Hematopoietic multipotent progenitor cell treated with erythropoietin and hydrocortisone succinate and interleukin-3 and kit ligand, for 8 days (in vitro differentiated cells): ENCODE results near the gene HOTAIR.

Source experiments
- DNase-seq: peaks from one replicate; pipeline ENCODE4 v3.0.0-alpha.2; 2015

The HOTAIR gene

DNA sequence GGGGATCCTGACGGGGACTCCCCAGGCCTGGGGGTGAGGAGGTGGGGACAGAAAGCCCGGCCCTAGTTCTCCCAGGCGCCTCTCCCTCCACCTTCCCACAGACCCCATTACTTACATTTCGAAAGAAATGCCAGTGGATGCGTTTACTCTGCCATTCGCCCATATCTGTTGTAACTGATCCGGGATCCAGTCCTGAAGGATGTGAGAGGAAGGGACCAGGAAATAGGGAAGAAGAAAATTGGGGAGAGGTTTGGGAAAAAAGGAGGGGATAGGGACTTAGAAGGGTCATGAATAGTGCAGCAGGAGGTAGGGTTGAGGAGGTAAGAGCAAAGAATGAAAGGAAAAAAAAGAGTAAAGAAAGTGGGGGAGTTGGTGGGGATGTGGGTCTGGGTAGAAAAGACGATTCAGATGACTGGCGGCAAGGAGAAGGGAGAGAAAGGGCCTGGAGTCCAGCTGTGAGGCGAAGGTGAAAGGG, 18.9 kb downstream of the HOTAIR start:
- no peak for DNase-seq

DNA sequence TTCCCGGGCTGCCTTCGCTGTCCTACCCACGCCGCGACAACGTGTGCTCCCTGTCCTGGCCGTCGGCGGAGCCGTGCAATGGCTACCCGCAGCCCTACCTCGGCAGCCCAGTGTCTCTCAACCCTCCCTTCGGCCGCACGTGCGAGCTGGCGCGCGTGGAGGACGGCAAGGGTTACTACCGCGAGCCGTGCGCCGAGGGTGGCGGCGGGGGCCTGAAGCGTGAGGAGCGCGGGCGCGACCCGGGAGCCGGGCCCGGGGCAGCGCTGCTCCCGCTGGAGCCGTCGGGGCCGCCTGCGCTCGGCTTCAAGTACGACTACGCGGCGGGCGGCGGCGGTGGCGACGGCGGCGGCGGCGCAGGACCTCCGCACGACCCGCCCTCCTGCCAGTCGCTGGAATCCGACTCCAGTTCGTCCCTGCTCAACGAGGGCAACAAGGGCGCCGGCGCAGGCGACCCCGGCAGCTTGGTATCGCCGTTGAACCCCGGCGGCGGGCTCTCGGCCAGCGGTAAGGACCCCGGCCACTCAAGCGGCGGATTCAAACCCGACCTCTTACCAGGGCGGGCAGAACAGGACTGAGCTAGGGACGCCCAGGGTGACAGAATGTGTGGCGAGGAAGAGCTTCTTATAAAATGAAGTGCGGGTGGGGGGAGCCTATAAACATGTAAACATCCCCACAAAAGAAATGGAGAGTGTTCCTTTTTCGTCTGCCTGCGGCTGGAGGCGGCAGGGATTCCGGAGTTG, 19.5 kb downstream of the HOTAIR start:
- DNase-seq, result no peak

- DNase-seq, result no peak
These were observed 20.1 kb downstream of the HOTAIR start, which contains the start of gene HOXC12 for GRCh38 chr12:53954694-53955035. TSS of gene HOXC12 (plus strand) at chr12:53954903. CDS start at chr12:53954930, 27 bp downstream.

DNA sequence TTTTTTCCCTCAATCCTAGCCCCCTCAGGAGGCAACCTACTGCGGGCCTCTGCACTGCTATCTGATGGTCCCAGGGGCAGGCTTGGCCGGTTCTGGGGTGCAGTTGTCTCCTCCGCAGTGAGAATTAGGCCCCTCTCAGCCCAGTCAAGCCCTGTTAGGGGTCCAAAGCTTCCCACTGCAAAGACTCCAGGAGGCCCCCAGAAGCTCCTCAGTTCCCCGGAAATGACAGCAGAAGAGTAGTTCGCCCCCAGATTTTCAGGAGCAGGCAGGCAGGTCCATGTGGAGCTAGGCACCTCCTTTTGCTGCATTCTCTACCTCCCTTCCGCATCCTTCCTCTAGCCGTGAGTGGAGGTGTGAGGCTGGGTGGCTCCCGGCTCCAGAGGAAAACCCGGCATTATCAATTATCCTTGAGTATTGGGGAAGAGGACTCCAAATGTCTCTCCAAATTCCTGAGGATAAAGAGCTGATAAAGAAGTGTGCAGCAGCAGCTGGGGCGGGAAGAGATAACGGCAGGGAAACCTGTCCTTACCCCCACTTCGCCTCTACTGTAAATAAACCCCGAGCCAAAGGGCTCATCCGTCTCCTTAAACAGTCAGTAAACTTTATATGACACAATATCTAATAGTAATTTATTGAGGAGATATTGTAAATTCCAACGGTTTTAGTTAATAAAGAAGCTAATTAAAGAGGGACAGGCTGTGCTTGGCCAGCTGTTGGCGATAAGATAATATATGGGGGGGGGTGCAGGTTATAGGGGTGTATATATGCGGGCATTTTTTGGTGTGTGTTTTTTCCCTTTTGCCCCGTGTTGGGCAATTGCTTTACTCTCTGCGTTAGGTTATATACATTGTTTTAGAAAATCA, 20.7 kb downstream of the HOTAIR start:
- no peak for DNase-seq

DNA sequence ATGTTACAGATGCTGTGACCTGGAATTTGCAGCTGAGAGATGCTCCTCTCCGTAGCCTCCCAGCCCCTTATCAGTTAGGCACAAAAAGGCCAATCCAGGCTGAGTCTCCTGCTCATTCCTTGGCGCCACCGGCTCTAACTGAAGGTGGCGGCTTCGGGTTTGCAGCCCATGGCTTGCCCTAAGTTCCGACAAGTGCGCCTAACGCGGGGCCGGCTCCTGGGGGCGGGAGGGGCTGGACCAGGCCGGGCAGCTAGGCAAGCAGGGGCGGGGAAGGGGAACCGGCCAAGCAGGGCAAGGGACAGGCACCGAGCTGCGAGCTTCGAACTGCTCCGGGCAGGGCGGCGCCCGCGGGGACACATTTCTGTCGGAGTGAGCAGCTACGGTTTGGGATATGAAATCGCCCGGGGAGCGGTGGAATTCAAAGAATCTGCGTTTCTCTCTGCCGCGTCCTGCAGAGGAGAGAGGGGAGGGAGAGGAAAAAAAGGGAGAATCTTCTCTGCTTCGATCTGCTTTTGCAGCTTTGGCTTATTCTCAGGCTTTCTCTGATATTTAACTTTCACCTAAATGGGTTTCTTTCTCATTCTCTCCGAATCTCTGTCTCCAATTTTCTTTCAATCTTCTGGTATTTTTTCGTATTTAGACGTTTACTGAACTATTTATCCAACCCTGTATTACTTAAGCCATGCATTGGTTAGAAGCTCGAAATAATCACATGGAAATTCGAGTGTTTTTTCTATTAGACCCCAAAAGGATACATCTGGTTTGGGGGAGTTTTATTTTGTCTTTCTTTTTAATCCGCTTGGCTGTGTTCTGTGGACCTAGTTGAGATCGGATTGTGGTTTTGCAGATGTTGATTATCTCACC, 21.7 kb downstream of the HOTAIR start:
- no peak for DNase-seq

- DNase-seq, result no peak
These were observed 22.4 kb downstream of the HOTAIR start for GRCh38 chr12:53952335-53952694.

DNA sequence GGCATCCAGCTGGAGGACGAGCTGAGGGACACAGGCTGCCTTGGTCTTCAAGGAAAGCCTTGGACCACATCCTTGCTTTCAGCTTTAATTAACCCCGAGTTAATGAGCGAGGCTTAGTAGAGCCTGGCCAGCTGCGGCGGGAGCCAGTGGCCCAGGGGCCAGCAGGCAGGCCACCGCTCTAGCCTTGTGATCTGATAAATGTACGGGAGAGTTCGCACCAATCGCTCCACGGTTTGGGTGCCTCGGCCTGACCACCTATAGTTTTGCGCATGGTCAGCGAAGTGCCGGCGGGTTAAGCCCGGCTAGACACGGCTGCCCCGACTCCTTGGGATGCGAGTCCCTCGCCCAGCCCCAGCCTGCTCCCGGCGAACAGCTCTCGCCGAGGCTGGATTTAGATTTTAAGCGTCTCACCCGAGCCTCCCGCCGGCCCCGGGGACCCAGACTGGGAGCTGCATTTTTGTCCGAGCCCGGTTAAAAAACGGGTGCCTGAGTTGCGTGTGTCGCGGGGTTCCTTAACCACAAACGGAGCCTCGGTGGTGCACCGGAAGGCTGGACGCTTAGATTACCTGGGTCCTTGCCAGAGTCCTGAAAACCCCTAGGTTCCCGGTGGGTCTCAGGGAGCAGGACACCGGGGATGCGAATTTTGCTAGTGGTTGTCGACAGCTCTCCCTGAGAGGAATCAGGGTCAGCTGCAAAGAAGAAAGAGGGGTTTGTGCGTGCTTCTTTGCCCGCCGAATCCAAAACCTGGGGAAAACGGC, 23.0 kb downstream of the HOTAIR start:
- no peak for DNase-seq

- no peak for DNase-seq
These were observed 23.8 kb downstream of the HOTAIR start for GRCh38 chr12:53950789-53951576.

- no peak for DNase-seq
These were observed 24.3 kb downstream of the HOTAIR start for GRCh38 chr12:53950437-53950773.

GRCh38 chr12:53949631-53950436, 24.9 kb downstream of the HOTAIR start:
- no peak for DNase-seq

- no peak for DNase-seq
These were observed 25.8 kb downstream of the HOTAIR start for GRCh38 chr12:53948650-53949593.

- no peak for DNase-seq
These were observed 27.0 kb downstream of the HOTAIR start for GRCh38 chr12:53947743-53948142.

- no peak for DNase-seq
These were observed 29.6 kb downstream of the HOTAIR start for GRCh38 chr12:53944907-53945847.

DNA sequence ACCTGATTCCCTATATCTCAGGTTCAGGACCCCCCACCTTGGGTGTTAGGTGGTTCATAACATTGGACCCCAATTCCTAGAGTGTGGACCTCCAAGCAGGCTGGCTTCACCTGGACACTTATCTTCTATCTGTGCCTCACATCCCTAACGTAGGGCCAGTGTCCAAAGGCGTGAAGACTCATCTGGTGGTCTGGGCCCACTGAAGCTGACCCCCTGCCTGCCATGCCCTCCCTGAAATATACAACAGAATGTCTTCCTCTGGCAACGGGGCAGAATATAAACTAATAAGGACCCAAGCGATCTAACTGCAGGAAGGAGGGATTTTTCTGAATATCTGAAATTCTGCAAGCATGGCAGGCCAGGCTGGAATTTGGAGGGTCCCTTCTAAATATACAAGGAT, 30.5 kb downstream of the HOTAIR start:
- DNase-seq, result no peak

DNA sequence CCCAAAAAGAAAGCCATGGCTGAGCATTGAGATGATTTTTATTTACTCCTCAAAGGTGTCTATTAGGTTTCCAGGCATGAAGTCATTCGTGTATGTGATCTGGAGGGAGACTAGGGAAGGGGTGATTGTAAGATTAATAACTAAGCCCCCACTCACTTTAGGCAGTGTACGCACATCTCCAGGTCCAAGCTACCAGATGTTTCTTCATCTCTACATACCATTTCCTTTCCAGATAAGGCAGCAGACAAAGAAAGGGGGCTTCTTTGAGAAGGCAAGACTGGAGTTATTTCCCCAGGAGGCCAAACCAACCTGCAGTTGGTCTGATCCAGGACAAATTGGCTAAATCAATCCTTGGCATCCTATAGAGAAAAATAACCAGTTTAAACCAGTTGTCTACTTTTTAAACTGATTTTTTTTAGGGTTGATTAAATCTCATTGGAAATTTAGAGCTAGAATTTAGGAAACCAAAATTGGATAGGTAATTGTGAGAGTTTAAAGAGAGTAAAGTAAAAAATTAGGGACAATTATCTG, 32.2 kb downstream of the HOTAIR start:
- DNase-seq, result no peak

GRCh38 chr12:53941750-53942149, 33.0 kb downstream of the HOTAIR start:
- DNase-seq, result no peak

DNA sequence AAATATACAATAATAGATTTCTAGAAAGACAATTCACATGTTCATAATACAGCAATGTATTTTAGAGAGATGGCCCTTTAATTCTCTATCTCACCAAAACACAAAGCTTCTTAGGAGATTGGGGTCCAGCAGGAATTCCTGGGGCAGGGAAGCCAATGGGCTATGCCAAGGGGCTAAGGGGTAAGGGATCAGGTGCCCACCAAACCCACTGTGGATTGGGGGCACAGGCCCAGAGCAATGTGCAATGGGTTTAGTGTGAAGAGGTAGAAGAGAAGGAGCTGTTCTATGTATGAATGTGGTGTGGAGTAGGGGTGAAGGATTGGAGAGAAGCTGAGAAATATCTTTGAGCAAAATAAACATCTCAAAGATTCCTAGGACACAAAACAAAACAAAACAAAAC, 33.6 kb downstream of the HOTAIR start:
- no peak for DNase-seq

DNA sequence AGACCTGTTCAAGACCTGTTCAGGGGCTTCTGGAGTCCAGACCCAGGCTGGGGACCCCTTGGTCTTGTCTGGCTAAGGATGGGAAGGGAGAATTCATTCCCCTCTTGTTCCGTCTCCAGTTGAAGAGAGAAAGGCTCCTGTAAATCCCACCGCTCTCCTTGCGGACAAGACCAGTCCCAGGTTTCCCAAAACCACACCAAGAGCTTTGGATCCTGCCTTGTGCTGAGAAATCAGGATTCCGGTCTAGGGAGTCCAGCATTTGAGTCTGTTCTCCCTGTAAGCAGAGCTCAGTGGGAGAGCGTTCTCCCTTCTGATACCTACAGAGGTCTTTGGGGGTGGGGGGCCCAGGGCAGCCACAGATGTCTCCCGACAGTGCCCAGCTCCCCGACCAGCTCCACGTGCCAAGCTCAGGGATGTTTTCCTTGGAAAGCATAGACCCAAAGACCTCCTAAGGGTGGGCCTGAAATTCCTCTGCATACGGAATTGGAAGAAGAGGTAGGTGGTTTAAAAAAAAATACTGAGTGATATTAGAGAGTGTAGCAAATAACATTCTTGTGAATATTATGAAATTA, 34.2 kb downstream of the HOTAIR start:
- DNase-seq, result no peak
